PC-3 (cell line): ENCODE data around the gene NLRP1.

Experiments
- EZH2 ChIP-seq: fragments of 300-600 bp; sonication (generic); IDR thresholded peaks from one replicate; pipeline ENCODE4 v1.6.1; 2017; ENCODE audit warnings: antibody characterized with exemption, mild to moderate bottlenecking, low read length; ENCODE audit not compliant: unreplicated experiment
- TF ChIP-seq, protein P1 (sequence below): fragments of 300-600 bp; sonication (generic); conservative IDR thresholded peaks from 2 replicates; pipeline ENCODE4 v1.5.1; 2017; ENCODE audit warnings: antibody characterized with exemption, low read depth, mild to moderate bottlenecking, low read length

GRCh38 chr17:5630434-5630833, 46.1 kb upstream of the NLRP1 start:
- no peak for TF ChIP-seq EZH2
- TF ChIP-seq, protein P1, sequence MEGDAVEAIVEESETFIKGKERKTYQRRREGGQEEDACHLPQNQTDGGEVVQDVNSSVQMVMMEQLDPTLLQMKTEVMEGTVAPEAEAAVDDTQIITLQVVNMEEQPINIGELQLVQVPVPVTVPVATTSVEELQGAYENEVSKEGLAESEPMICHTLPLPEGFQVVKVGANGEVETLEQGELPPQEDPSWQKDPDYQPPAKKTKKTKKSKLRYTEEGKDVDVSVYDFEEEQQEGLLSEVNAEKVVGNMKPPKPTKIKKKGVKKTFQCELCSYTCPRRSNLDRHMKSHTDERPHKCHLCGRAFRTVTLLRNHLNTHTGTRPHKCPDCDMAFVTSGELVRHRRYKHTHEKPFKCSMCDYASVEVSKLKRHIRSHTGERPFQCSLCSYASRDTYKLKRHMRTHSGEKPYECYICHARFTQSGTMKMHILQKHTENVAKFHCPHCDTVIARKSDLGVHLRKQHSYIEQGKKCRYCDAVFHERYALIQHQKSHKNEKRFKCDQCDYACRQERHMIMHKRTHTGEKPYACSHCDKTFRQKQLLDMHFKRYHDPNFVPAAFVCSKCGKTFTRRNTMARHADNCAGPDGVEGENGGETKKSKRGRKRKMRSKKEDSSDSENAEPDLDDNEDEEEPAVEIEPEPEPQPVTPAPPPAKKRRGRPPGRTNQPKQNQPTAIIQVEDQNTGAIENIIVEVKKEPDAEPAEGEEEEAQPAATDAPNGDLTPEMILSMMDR = no peak
